Measurements from ENCODE around the gene RREB1.

GRCh38 chr6:7189101-7189758 lies 81.5 kb downstream of the RREB1 start:
- TF ChIP-seq POLR2A (IDR thresholded peaks at IDR 0.05; ENCODE audit: low read depth, low read length) (no peak), POLR2AphosphoS5 (IDR thresholded peaks at IDR 0.05; ENCODE audit: low read depth, low read length) (no peak), TAF1 (IDR thresholded peaks at IDR 0.05; ENCODE audit: low read depth, low read length) (no peak), SPI1 (IDR thresholded peaks at IDR 0.05; ENCODE audit: low read depth, low read length) (no peak), POU2F2 (IDR thresholded peaks at IDR 0.05; ENCODE audit: low read depth, low read length) (no peak)

Data from GM12891 (cell line).